ENCODE measurements around the gene KIF16B. TPM values are rescaled to one million over a fixed set of nuclear protein-coding genes. Genes with fewer than 3 reads are reported as not detected.

Gene KIF16B
- total and polyA plus RNA-seq, 9 of the 15 experiments (the other 6 are each of a cell fraction or from before 2014, with no cell fraction given), result 1.00 to 10.6 (median 8.5) TPM

DNA sequence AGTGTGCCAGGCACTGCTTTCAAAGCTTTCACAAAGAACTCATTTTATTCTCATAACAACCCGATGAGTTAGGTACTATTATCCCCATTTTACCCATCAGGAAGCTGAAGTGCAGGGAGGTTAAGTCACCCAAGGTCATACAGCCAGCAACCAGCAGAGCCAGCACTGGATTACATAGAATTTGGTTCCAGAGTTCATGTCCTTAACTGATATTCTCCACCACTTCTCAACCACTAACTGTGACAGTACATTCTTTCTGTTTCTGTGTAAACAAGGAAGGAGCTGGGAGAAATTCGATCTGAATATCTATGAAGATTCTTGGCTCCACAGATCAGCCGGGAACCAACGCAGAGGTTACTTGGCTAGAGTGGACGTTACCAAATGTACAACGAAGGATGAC, 98.0 kb downstream of the KIF16B start:
- whole genome bisulfite sequencing (ENCODE audit: insufficient coverage, low coverage, missing lambda C conversion rate), result 45% methylated on average over 6 of the region's 6 CpGs
- Histone ChIP-seq H4K20me1 (replicated peaks; ENCODE audit: control insufficient read depth, insufficient read depth, low read length) (no peaks in the 10 kb centered on the region), H3K4me2 (ENCODE audit: insufficient read depth, low read length) (no peak overlapping the region), H3K4me1 (replicated peaks in 1 of 2; ENCODE audit: control insufficient read depth in 2 of 2, insufficient read depth in 2 of 2, low read length in 2 of 2) (peaks cover 0 to 18% of the 10 kb centered on the region in 2 experiments; a peak in 2 of 5 replicates), H3K4me3 (no peak overlapping the region), H3K27ac (ENCODE audit: extremely low read depth, low read depth, low read length) (no peak overlapping the region), H3K9me1 (ENCODE audit: control insufficient read depth, insufficient read depth, low read length) (no peaks in the 10 kb centered on the region), H3K79me2 (ENCODE audit: control insufficient read depth, insufficient read depth, low read length) (no peaks in the 10 kb centered on the region), H2AFZ (ENCODE audit: low read depth, low read length) (no peak overlapping the region), H3K27me3 (ENCODE audit: control insufficient read depth in 2 of 2, insufficient read depth in 2 of 2, low read length in 2 of 2) (no peaks in the 10 kb centered on the region), H3K9ac (ENCODE audit: insufficient read depth in 1 of 2, low read depth in 2 of 2, low read length in 2 of 2) (no peak overlapping the region), H3K9me3 (replicated peaks; ENCODE audit: control insufficient read depth, insufficient read depth, low read depth, low read length) (no peaks in the 10 kb centered on the region), H3K36me3 (ENCODE audit: control insufficient read depth, insufficient read depth, low read length) (no peaks in the 10 kb centered on the region)
- in situ Hi-C loops (cut with MboI), result no loop called here
- ATAC-seq (no peak), FAIRE-seq (peak; percentile 23), DNase-seq (ENCODE audit: extremely low read depth in 1 of 4, low spot score in 3 of 4) (peak in 1 of 4 experiments; percentile 6)
- CTCF ChIA-PET (ENCODE audit: low intra/inter-chr PET ratio), result interaction anchor here (0.5 kb wide), 1 partner anchor 94 kb away, joined by 7 read pairs; no protein-coding TSS in a partner anchor
- intact Hi-C loops (cut with micrococcal nuclease), result loop anchor here (5.0 to 10.0 kb wide), 2 partner anchors 210 to 768 kb away; no protein-coding TSS in a partner anchor
- no TSS peak for BruUV-seq (replicated peaks)
- TF ChIP-seq FOXA3 (CRISPR knock-in tag; conservative IDR thresholded peaks at IDR 0.05 in 1 of 2, IDR thresholded peaks at IDR 0.05 in 1 of 2), result peak in 1 of 2 experiments; percentile 56; a peak in 1 of 4 replicates
- no peak for TF ChIP-seq NCOA1 (IDR thresholded peaks at IDR 0.05; ENCODE audit: low read depth)
- no peak for TF ChIP-seq PPARD (CRISPR knock-in tag; IDR thresholded peaks at IDR 0.05)
- peak; percentile 76 for TF ChIP-seq ESRRA (IDR thresholded peaks at IDR 0.05; ENCODE audit: borderline replicate concordance, low read depth)
- POLR2A ChIA-PET, result no interaction called here

DNA sequence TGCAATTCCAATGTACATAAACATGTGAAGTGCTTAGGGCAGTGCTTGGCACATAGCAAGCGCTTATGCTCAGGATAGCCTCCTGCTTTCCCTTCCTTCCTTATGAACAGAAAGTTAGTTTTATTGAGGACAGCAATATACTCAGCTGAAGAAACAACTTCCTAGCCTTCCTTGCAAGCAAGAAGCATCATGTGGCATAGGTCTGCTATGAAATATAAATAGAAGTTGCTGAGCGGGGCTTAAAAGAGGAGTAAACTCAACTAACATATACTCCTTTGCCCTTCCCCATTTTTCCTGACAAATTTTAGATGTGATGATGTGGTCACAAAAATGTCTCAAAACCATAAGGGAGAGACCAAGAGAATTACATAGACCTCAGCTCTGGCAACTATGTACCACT, 98.9 kb downstream of the KIF16B start:
- in situ Hi-C loops (cut with MboI), result no loop called here
- no TSS peak for BruUV-seq (replicated peaks)
- no peak for TF ChIP-seq ZNF253 (CRISPR knock-in tag; conservative IDR thresholded peaks at IDR 0.05)
- TF ChIP-seq ARNT (IDR thresholded peaks at IDR 0.05), result no peak
- TF ChIP-seq KDM5B (IDR thresholded peaks at IDR 0.05; ENCODE audit: insufficient replicate concordance, low read depth, low read length), result no peak
- no peak for TF ChIP-seq EWSR1 (IDR thresholded peaks at IDR 0.05; ENCODE audit: borderline replicate concordance, low read depth, partially characterized antibody)
- no peak for TF ChIP-seq ZNF311 (CRISPR knock-in tag; IDR thresholded peaks at IDR 0.05)
- TF ChIP-seq, protein P1, sequence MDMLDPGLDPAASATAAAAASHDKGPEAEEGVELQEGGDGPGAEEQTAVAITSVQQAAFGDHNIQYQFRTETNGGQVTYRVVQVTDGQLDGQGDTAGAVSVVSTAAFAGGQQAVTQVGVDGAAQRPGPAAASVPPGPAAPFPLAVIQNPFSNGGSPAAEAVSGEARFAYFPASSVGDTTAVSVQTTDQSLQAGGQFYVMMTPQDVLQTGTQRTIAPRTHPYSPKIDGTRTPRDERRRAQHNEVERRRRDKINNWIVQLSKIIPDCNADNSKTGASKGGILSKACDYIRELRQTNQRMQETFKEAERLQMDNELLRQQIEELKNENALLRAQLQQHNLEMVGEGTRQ (CRISPR knock-in tag; IDR thresholded peaks at IDR 0.05), result no peak
- TF ChIP-seq, protein P2, sequence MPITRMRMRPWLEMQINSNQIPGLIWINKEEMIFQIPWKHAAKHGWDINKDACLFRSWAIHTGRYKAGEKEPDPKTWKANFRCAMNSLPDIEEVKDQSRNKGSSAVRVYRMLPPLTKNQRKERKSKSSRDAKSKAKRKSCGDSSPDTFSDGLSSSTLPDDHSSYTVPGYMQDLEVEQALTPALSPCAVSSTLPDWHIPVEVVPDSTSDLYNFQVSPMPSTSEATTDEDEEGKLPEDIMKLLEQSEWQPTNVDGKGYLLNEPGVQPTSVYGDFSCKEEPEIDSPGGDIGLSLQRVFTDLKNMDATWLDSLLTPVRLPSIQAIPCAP (CRISPR knock-in tag; IDR thresholded peaks at IDR 0.05; ENCODE audit: borderline replicate concordance), result no peak
- no peak for TF ChIP-seq MED1 (CRISPR knock-in tag; IDR thresholded peaks at IDR 0.05; ENCODE audit: borderline replicate concordance)
- TF ChIP-seq RAD21 (CRISPR knock-in tag; conservative IDR thresholded peaks at IDR 0.05 in 1 of 2, IDR thresholded peaks at IDR 0.05 in 1 of 2), result no peak
- TF ChIP-seq ZNF217 (CRISPR knock-in tag; IDR thresholded peaks at IDR 0.05), result no peak
- no peak for TF ChIP-seq RBM22 (IDR thresholded peaks at IDR 0.05; ENCODE audit: low read depth, low read length, poor library complexity, severe bottlenecking)

More for the DNA sequence above, 98.9 kb downstream of the KIF16B start:
- no peak for ATAC-seq
- intact Hi-C loops (cut with micrococcal nuclease), result loop anchor here (10.0 kb wide), 1 partner anchor 210 kb away; no protein-coding TSS in a partner anchor
- Histone ChIP-seq H3K4me2 (ENCODE audit: insufficient read depth, low read length) (no peak overlapping the region), H3K27ac (ENCODE audit: extremely low read depth, low read depth, low read length) (no peak overlapping the region), H3K27me3 (ENCODE audit: control insufficient read depth in 2 of 2, insufficient read depth in 2 of 2, low read length in 2 of 2) (no peaks in the 10 kb centered on the region), H3K36me3 (ENCODE audit: control insufficient read depth, insufficient read depth, low read length) (no peaks in the 10 kb centered on the region), H3K4me1 (replicated peaks in 1 of 2; ENCODE audit: control insufficient read depth in 2 of 2, insufficient read depth in 2 of 2, low read length in 2 of 2) (peaks cover 0 to 18% of the 10 kb centered on the region in 2 experiments; a peak in 2 of 5 replicates), H3K9me1 (ENCODE audit: control insufficient read depth, insufficient read depth, low read length) (no peaks in the 10 kb centered on the region), H3K4me3 (no peak overlapping the region), H3K9me3 (replicated peaks; ENCODE audit: control insufficient read depth, insufficient read depth, low read depth, low read length) (no peaks in the 10 kb centered on the region), H4K20me1 (replicated peaks; ENCODE audit: control insufficient read depth, insufficient read depth, low read length) (no peaks in the 10 kb centered on the region), H2AFZ (ENCODE audit: low read depth, low read length) (no peak overlapping the region), H3K9ac (ENCODE audit: insufficient read depth in 1 of 2, low read depth in 2 of 2, low read length in 2 of 2) (no peak overlapping the region), H3K79me2 (ENCODE audit: control insufficient read depth, insufficient read depth, low read length) (no peaks in the 10 kb centered on the region)
- CTCF ChIA-PET (ENCODE audit: low intra/inter-chr PET ratio), result no interaction called here
- POLR2A ChIA-PET, result no interaction called here
- FAIRE-seq, result no peak
- no peak for DNase-seq (ENCODE audit: extremely low read depth in 1 of 4, low spot score in 3 of 4)
- 95% methylated on average over 2 of the region's 2 CpGs for WGBS (ENCODE audit: insufficient coverage, low coverage, missing lambda C conversion rate)
